Right kidney (tissue), 1 donor: Measurements from ENCODE around the gene HAL.
A peak's percentile ranks its signal among the peaks of the same experiment; 100 is the strongest.
"Not testable (repeated sequence)": the region's sequence is repeated elsewhere in the genome, so short reads cannot be mapped to it uniquely, and the experiment has no call there.

Source experiments
- DNase-seq: peaks from one replicate; pipeline ENCODE4 v3.0.0-alpha.2; 2016

HAL gene

DNA sequence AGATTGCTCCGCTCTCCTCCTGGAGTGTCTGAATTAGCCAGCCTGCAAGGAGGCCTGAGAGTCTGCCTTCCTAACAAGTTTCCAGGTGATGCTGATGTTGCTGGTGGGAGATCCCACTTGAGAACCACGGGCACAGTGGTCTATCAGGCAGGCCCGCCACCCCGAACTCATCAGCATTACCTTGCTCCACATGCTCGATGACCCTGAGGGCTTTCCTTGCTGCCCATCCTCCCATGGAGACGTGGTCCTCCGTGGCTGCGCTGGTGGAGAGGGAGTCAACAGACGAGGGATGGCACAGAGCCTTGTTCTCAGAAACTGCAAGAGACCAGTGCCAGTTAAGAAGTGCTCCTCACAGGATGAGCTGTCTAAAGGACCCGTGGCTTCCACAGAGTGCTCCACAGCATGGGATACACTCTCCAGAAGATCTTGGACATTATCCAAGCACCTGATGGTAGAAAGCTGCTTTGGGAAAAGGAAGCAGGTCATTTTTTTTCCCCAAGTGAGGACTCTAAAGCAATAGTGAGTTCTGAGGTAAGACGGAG is 18.3 kb downstream of the HAL start:
- no peak for DNase-seq

DNA sequence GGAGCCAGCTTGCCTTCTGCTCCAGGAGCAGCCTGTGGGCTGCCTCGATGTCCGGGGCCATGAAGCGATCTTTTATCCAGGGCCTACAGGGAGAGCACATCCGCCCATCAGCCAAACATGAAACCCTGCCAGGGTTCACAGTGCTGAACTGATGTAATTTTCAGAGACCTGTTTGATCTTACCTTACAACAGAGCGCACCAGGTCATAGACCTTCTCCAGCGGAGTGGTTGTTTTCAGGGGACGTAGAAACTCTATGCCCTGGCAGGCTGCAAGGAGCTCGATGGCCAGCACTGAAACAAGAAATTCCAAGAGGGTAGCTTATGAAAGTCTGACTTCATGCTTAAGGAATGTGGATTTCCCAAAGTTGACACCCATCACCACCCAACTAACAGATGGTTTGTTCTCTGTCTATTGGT is 19.7 kb downstream of the HAL start:
- DNase-seq: no peak

DNA sequence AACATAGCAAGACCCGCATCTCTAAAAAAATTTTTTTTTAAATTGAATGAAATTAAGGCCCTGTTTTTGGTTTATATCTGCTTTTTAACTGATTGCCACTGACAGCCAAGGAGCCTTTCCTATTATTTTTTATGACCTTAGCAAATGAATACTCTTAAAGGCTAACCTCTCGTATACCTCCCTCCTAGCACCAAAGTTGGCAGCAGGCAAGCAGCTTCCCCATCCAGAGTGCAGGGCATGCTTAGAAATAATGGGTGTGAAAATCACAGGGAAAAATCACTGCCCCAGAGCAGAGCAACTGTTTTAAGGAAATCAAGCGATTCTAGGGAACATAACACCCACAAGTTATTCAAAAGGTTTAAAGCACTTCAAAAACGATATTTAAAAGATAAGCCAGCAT is 20.7 kb downstream of the HAL start:
- DNase-seq: no peak

DNA sequence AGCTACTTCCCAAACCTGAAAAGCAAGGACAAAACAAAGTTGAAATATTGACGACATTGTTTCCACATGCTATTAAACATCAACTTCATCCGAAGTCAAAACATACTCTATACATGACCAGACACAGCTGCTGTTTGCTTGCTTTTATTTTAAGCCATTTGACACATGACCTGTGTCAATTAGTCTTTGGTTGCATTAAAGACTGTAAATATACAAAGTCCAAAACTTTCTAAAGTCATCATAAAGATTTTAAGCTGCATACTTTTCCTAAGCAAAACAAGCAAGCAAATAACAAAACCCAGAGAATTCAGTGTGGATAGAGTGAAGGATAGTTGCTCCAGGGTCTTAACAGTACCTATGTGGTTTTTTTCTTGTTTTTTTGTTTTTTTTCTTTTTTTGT is 21.8 kb downstream of the HAL start:
- DNase-seq: no peak

DNA sequence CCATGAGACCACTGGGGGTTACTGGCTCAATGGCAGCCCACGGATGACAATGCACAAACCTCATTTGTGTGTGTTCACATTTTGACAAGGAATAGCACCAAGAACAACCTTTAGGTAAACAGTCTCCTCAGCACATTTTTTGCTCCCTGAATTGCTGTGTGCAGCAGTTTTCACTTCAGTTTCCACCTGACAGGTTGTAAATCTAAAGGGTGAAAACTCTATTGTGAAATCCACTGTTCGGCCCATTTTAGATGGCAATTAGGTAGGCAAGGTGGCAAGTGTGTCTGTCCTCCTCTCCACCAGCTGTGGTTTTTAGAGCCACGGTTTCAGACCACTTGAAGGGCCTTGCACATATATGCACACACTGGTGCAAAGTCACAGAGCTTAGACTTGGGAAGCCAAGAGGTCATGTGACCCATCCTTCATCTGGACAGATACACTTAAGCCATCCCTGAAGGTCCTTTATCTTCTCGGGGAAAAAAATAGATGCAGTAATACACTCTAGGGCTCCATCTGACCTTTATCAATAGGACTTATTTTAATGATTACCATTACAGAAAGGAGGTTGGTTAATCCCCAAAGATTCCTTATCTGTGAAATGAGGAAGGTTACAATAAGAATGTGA is 23.2 kb downstream of the HAL start:
- DNase-seq: peak; percentile 15

DNA sequence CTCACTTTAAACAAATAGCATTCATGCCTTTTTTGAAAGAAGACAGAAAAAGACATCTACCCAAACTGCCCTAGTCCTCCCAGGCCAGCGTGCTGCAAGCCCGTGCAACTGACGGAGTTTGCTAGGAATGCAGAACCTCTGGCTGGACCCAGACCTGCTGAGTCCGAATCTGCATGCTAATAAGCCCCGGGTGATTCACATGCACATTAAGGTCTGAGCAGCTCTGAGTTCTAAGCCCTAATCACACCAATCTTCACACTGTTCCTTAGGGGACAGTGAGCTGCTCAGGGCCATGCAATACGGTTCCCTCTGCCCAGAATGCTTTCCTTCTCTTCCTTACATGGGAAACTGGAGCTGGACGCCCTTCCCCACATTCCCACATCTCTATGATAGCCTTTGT is 25.2 kb downstream of the HAL start:
- DNase-seq: no peak

DNA sequence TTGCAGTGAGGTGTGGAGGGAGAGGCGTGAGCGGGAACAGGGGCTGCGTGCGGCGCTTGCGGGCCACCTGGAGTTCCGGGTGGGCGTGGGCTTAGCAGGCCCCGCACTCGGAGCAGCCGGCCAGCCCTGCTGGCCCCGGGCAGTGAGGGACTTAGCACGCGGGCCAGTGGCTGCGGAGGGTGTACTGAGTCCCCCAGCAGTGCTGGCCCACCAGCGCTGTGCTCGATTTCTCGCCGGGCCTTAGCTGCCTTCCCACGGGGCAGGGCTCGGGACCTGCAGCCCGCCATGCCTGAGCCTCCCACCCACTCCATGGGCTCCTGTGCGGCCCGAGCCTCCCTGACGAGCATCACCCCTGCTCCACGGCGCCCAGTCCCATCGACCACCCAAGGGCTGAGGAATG is 27.0 kb downstream of the HAL start:
- DNase-seq: not testable (repeated sequence)

DNA sequence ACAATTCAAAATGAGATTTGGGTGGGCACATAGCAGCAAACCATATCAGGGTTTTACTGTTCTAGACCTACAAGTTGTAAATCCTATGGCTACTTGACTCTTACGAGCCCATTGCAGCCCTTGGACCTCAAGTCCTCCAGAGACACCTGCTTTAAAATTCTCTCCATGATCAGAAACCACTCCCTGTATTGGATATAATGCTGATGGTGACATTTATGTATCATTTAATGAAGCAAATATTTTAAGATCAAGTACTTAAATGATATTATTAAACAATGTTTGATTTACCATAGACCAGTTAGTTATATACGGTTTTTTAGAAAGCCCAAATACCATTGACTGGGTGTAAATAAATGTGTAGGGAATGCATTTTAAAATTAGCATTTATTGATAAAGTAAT is 28.8 kb downstream of the HAL start:
- DNase-seq: no peak

DNA sequence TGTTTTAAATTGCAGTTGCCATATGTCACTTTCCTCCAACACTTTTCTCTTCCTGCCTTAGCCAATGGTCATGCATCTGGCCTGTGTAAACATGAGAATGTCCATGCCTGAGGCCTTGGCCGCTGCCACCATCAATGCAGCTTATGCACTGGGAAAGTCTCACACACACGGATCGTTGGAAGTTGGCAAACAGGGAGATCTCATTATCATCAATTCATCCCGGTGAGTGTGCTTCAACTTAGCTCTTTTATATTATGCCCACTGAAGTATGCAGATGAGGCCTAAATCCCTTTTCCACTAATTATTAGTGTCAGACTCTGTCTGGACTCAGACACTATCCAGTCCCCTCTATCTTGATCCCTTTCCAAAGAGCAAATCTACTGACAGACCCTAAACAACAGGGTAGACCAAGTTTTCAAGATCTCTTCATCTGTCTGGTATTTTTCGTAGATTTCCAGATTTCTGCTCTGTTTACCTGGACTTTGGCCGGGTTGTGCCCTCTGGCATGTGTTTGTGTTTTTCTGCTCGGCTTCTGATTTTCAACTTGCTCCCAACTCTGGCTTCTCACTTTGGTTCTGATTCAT is 29.8 kb downstream of the HAL start:
- DNase-seq: no peak

DNA sequence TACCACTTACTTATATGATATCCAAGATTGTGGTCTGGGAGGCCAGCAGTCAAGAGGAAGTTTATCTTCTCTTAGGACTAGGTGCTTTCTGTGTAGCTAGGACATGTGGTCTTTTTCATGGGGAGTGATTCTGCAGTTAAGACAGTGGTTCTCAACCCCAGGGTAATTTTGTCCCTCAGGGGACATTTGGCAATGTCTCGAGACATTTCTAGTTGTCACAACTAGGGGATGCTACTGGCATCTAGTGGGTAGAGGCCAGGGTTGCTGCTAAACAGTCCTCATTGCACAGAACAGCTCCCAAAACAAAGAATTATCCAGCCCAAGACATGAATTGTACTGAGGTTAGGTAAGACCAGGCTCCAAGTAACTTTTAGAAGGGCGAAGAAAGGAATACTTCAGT is 33.0 kb downstream of the HAL start:
- no peak for DNase-seq

DNA sequence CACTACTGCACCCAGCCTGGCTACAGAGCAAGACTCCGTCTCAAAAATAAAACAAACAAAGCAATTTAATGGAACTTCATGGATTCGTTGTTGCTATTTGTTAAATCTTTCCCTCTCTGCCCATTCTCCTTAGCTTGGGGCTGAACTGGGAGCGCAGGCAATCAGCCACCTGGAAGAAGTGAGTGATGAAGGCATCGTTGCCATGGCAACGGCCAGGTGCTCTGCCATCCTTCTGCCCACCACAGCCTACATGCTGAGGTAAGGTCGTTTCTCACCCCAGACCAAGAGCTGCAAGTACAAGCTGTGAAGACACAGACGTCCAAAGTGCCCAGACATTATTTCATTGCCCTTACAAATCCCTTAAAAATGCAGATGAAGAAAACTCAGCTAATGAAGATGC is 33.9 kb downstream of the HAL start:
- no peak for DNase-seq

DNA sequence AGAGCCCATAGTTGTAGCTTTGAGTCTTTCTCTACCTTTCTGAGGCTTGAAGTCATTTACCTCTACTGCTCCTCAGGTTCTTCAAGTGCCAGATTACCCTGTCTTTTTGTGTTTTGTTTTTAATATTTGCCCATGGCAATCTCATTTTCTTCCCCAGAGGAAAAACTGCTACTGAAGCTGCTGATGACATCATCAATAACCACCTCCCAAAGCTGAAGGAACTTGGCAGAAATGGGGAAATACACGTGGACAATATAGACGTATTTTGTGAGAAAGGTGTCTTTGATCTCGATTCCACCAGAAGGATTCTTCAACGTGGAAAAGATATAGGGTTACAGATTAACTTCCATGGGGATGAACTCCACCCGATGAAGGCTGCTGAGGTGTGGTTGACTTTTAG is 35.9 kb downstream of the HAL start:
- no peak for DNase-seq

DNA sequence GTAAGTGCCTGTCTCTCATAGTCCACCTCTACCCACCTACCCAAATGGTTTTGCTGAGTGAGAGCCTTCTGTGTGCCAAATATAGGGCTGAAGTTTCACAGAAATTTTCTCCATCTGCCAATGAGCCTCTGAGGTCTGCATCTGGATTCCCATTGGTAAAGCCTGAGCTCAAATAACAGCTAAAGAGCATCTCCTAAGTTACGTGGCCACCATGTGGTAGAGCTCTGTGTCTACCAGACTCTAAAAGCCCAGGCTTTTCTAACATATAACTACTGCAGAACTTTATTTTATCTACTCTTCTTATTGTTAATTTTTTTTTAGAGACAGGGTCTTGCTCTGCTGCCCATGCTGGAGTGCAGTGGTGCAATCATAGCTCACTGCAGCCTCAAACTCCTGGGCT is 37.0 kb downstream of the HAL start:
- no peak for DNase-seq

DNA sequence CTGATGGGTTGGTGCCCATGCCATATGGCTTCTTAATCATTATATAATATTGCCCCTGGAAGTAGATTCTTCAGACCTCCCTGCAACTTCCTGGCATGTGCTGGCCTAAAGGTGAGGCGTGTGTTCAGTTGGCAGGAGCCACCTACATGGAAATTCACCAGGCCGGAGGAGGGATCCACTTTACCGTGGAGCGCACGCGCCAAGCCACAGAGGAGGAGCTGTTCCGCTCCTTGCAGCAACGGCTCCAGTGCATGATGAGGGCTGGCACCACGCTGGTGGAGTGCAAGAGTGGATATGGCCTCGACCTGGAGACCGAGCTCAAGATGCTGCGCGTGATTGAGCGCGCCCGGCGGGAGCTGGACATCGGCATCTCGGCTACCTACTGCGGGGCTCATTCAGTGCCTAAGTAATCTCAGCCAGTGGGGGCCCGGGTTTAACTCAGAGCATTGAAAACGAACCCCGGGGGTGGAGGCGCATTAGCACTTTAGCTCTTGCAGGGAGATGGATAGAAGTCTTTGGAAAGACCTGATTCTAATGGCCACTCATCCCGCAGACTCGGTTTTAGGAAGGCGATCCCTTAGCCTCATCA is 39.5 kb downstream of the HAL start:
- DNase-seq: no peak

DNA sequence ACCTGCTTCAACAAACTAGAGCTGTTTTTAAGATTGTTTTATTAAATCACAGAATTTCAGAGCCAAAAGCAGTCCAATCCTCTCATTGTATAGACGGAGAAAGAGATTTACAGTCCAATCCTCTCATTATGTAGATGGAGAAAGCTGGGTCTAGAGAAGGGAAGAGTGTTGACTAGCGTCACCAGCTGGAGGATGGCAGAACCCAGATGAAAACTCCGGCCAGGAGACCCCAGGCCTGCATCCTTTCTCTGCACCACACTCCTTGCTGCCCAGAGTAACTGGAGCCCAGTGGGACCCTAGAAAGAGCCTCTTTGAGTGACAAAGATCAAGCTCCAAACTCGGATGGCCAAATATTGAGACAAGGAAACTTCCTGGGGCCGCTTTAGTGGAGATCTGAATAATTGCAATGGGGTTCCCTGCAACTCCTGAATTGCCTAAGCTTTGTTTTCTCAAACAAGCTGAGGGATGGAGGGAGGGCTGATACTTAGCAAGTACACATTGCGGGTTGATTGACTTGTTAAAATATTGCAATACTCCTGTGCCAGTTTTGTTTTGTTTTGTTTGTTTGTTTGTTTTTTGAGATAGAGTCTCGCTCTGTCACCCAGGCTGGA is 40.5 kb downstream of the HAL start:
- DNase-seq: no peak

DNA sequence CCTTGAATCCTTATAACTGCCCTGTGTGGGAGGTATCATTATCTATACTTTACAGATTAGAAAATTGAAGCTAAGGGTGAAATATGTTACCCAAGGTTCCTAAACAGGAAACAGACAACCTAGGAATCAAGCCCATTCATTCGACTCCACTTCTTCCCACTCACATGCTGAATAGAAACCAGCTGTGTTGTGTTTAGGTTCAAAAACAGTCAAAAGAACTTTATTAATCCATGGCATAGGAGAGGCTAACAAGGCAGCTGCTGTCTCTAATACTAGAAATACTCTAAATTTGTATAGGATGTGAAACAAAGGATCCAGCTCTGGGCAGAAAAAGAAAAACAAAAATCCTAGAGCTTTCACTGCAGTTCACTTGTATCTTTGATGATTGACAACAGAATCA is 43.1 kb downstream of the HAL start:
- no peak for DNase-seq

DNA sequence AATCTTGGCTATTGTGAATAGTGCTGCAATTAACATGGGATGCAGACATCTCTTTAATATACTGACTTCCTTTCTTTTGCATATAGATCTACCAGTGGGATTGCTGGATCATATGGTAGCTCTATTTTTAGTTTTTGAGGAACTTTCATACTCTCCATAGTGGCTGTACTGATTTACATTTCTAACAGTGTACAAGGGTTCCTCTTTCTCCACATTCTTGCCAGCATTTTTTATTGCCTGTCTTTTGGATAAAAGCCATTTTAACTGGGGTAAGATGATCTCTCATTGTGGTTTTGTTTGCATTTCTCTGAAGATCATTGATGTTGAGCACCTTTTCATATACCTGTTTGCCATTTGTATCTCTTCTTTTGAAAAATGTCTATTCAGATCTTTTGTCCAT is 44.6 kb downstream of the HAL start:
- DNase-seq: no peak

DNA sequence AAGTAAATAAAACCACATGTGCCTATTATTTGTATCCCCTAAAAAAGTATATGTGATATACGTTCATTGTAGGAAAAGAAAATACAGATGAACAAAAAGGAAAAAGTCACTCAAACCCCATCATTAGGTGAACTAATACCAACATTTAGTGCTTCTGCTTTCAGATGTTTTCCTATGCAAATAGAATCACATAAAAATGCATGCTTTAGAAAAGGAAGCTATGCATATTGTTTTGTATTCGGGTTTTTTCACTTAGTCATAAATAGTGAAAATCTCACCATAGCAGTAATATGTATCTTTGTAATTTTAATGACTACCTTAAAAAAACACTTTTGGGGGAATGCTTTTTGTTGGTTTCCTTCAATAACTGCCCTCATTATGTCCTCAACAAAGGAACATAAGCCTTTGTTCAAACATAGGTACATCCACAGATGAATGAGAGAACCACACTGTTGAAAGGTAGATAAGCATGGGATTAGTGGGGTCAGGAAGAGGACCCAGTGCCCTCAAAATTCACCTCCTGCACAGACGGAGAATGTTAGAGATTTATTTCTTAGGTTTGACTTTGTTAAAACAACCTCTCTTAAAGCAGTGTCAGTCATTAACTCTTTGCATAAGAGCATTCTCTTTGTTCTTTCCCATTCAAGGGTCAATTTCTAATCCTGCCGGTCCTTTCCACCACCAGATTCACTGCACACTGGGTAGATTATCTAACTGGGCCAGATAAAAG is 46.5 kb downstream of the HAL start:
- DNase-seq: no peak

DNA sequence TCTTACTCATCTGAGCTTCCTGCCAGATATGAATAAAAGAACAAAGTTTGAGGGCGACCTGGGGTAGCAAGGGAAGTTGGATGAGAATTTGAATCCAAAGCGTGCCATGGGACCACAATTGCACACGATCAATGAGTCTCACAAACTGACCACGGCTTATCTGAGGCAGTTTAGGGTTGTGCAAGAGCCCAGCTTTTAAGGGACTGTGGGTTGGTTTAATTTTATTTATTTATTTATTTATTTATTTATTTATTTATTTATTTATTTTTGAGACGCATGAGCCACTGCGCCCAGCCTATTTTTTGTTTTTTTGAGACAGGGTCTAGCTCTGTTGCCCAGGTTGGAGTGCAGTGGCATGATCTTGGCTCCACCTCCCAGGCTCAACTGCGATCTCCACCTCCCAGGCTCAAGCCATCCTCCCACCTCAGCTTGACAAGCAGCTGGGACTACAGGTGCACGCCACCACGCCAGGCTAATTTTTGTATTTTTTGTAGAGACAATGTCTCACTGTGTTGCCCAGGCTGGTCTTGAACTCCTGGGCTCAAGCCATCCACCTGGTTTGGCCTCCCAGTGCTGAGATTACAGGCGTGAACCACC is 51.9 kb downstream of the HAL start:
- no peak for DNase-seq

DNA sequence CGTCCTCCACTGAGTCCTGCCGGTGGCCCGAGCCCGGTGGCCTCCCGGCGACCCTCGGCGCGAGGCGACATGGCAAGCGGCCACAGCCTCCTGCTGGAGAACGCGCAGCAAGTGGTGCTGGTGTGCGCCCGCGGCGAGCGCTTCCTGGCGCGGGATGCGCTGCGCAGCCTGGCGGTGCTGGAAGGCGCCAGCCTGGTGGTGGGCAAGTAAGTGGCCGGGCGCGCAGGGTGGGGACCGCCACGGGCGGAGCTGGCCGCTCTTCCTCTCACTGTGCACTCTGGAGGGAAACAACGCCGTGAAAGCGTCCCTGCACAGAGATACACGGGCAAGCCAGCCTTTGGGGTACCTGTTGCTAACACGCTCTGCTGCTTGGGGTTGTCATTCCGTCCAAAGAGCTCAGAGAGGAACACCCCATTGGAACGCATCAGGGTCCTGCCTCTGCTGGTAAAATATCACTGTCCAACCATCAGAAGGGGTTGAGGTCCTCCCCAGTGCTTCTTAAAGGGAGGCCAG is 52.8 kb downstream of the HAL start, which contains the start of gene AMDHD1:
Gene AMDHD1 (plus strand): TSS at position 2 of the 513 bp plus-strand sequence. CDS start 68 bp downstream, at position 70.
- no peak for DNase-seq

DNA sequence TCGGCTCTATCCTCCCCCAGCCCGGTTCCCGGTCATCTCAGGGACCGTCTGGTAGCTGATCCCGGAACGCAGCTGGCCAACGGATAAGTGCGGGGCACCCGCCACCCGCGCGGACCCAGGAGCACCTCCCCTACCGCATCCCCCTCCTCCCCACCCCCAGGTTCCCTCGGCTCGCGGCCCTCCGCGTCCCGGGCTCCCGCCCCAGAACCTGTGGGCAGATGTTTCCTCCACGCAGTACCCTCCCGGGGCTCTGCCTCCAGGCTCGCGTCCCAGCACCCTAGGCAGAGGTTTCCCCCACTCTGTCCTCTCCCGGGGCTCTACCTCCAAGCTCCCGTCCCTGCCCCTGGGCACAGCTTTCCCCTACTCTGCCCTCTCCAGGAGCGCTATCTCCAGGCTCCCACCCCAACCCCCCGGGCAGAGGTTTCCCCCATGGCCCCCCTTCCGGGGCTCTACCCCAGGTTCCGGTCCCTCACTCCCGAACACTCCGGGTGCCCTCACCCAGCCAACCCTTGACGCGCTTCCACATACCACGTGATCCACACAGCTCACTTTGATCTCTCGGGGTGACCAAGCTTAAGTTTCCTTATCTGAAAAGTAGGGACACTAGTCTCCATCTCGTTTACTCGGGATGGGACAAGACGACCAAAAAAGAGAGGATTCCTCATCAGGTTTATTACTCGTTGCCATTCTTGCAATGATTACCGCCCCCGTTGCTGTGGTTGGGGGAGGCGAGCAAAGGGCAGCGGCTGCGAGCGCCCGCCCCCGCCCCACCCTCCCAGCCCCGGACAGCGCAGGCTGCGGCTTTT is 53.4 kb downstream of the HAL start, which contains the start of gene CCDC38:
Gene CCDC38 (minus strand): TSS at position 91 of the 806 bp plus-strand sequence. CDS start 6,105 bp downstream, outside the sequence.
- DNase-seq: peak; percentile 77
